Suprapubic skin (tissue), 4 donors: Measurements from ENCODE around the gene MLXIP. TPM values are rescaled to one million over a fixed set of nuclear protein-coding genes. Genes with fewer than 3 reads are reported as not detected.

Experiments
- DNase-seq, 2 donors: peaks; one replicate each; pipeline ENCODE4 v3.0.0-alpha.2; 2019; ENCODE audit warnings: low spot score in 2 of 2
- H3K27ac ChIP-seq: fragments of 200-600 bp; sonication (generic); one replicate; pipeline ENCODE4 v1.5.1; 2019
- H3K27me3 ChIP-seq: fragments of 200-600 bp; sonication (generic); one replicate; pipeline ENCODE4 v1.5.1; 2019
- H3K36me3 ChIP-seq: fragments of 200-600 bp; sonication (generic); one replicate; pipeline ENCODE4 v1.5.1; 2019
- H3K4me1 ChIP-seq: fragments of 200-600 bp; sonication (generic); one replicate; pipeline ENCODE4 v1.5.1; 2019
- H3K4me3 ChIP-seq: fragments of 200-600 bp; sonication (generic); one replicate; pipeline ENCODE4 v1.5.1; 2019; ENCODE audit warnings: mild to moderate bottlenecking
- H3K9me3 ChIP-seq: fragments of 200-600 bp; sonication (generic); one replicate; pipeline ENCODE4 v1.5.1; 2019
- EP300 ChIP-seq: sonication (generic); formaldehyde crosslinking; IDR thresholded peaks from one replicate; pipeline ENCODE4 v1.6.1; 2017; ENCODE audit warnings: antibody characterized with exemption
- POLR2A ChIP-seq, 2 donors: fragments of 450-650 bp; IDR thresholded peaks; one replicate each; pipeline ENCODE4 v1.6.1; 2017; ENCODE audit warnings: antibody characterized with exemption in 2 of 2, mild to moderate bottlenecking in 2 of 2, moderate library complexity in 2 of 2
- POLR2AphosphoS5 ChIP-seq, 3 donors: sonication (generic); formaldehyde crosslinking; IDR thresholded peaks; one replicate each; pipeline ENCODE4 v1.6.1; 2017; ENCODE audit warnings: antibody characterized with exemption in 3 of 3
- WGBS: methylation state at CpG from one replicate; pipeline ENCODE4 v1.1.5; 2018; 5-methylcytosine and 5-hydroxymethylcytosine counted together
- total RNA-seq, 4 donors: library from RNA; depleted of rRNA; stranded (reverse); fragments of >200 nt; gene quantifications; one replicate each; pipeline ENCODE4 v1.1.0, GENCODE V29; 2016
- TF ChIP-seq, protein P1 (sequence below), 2 donors: fragments of 200-600 bp in 1 of 2; fragments of 450-650 bp in 1 of 2; sonication (generic) in 1 of 2; IDR thresholded peaks; one replicate each; pipeline ENCODE4 v1.5.1; 2016 to 2019; ENCODE audit warnings: antibody characterized with exemption in 2 of 2, mild to moderate bottlenecking in 1 of 2, moderate library complexity in 1 of 2

Gene MLXIP
- total RNA-seq, 4 donors from 2014 or later: 25.2 to 91.4 (median 35.4) TPM

- Histone ChIP-seq H3K27ac (no peak overlapping the region), H3K27me3 (no peaks in the 10 kb centered on the region), H3K9me3 (no peaks in the 10 kb centered on the region), H3K4me1 (peaks cover 19% of the 10 kb centered on the region), H3K4me3 (no peak overlapping the region), H3K36me3 (peaks cover 42% of the 10 kb centered on the region)
- 88% methylated on average over 5 of the region's 7 CpGs for WGBS
- TF ChIP-seq POLR2A (IDR thresholded peaks at IDR 0.05): no peak
- TF ChIP-seq POLR2AphosphoS5 (IDR thresholded peaks at IDR 0.05): no peak
- no peak for TF ChIP-seq EP300
- TF ChIP-seq, protein P1, sequence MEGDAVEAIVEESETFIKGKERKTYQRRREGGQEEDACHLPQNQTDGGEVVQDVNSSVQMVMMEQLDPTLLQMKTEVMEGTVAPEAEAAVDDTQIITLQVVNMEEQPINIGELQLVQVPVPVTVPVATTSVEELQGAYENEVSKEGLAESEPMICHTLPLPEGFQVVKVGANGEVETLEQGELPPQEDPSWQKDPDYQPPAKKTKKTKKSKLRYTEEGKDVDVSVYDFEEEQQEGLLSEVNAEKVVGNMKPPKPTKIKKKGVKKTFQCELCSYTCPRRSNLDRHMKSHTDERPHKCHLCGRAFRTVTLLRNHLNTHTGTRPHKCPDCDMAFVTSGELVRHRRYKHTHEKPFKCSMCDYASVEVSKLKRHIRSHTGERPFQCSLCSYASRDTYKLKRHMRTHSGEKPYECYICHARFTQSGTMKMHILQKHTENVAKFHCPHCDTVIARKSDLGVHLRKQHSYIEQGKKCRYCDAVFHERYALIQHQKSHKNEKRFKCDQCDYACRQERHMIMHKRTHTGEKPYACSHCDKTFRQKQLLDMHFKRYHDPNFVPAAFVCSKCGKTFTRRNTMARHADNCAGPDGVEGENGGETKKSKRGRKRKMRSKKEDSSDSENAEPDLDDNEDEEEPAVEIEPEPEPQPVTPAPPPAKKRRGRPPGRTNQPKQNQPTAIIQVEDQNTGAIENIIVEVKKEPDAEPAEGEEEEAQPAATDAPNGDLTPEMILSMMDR (IDR thresholded peaks at IDR 0.05): no peak
- no peak for DNase-seq
These were observed 47.7 kb downstream of the MLXIP start for GRCh38 chr12:122126342-122126635.

DNA sequence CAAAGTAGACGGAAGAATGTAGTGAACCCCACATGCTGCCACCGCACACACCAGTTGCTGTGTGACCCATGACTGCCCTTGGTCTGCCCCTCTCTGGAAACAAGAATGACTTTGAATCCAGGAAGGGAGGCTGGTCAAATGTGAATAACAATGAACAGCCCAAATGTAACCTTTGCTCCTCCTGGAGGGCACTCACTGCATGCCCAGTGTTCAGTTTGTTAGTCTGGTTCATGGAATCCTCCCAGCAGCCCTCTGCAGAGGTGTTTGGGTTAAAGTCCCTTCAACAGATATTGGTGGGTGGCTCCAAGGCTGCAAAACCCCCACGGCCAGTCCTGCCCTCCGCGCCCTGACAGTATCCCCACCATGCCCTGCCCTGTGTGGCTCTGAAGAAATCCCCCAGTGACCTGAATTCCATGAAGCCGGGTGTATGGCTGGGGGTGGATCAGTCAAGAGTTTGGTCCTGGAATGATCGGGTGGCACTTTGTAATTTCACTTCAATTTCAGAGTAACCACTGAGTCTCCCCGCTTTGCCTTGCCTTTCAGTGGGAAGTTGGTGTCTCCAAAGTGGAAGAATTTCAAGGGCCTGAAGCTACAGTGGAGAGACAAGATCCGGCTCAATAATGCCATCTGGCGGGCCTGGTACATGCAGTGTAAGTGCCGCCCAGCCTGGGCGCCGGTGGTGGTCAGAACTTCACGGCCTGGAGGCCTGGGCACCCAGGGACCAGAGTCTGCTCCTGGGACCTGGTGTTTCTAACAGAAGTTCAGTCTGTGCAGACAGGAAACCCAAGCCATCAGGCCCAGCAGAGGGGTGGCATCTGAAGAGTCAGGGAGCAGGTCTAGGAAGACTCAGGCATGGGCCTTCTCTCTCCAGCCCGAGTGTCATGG is 48.4 kb downstream of the MLXIP start:
- Histone ChIP-seq H3K36me3 (peaks cover 48% of the 10 kb centered on the region), H3K27ac (no peak overlapping the region), H3K9me3 (no peaks in the 10 kb centered on the region), H3K4me3 (no peak overlapping the region), H3K27me3 (no peaks in the 10 kb centered on the region), H3K4me1 (peaks cover 13% of the 10 kb centered on the region)
- 92% methylated on average over 14 of the region's 15 CpGs for WGBS
- DNase-seq: no peak
- TF ChIP-seq EP300: no peak
- no peak for TF ChIP-seq POLR2A (IDR thresholded peaks at IDR 0.05)
- TF ChIP-seq, protein P1 (IDR thresholded peaks at IDR 0.05): no peak
- TF ChIP-seq POLR2AphosphoS5 (IDR thresholded peaks at IDR 0.05): no peak

DNA sequence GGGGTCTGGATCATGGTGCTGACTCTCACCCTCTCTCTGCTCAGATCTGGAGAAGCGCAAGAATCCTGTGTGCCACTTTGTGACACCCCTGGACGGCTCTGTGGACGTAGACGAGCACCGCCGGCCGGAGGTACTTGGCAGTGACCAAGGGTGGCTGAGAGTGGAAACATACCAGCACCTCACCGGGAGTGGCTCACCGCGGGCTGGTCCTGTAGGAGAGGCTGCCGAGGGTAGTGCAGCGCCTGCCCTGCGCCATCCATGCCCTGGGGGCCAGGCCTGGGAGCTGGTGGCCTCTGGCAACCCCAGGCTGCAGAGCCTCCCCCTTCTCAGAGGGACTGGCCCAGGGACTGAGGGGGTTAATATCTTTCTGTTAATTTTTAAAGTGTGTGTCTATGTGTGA is 49.3 kb downstream of the MLXIP start:
- H3K4me1 ChIP-seq: peaks cover 9% of the 10 kb centered on the region
- TF ChIP-seq POLR2AphosphoS5 (IDR thresholded peaks at IDR 0.05) (no peak), EP300 (no peak), POLR2A (IDR thresholded peaks at IDR 0.05) (no peak)
- TF ChIP-seq, protein P1 (IDR thresholded peaks at IDR 0.05): no peak
- no peak overlapping the region for H3K4me3 ChIP-seq
- H3K9me3 ChIP-seq: no peaks in the 10 kb centered on the region
- no peak for DNase-seq
- no peaks in the 10 kb centered on the region for H3K27me3 ChIP-seq
- 75% methylated on average over 6 of the region's 13 CpGs for WGBS
- H3K36me3 ChIP-seq: peaks cover 57% of the 10 kb centered on the region
- H3K27ac ChIP-seq: no peak overlapping the region

DNA sequence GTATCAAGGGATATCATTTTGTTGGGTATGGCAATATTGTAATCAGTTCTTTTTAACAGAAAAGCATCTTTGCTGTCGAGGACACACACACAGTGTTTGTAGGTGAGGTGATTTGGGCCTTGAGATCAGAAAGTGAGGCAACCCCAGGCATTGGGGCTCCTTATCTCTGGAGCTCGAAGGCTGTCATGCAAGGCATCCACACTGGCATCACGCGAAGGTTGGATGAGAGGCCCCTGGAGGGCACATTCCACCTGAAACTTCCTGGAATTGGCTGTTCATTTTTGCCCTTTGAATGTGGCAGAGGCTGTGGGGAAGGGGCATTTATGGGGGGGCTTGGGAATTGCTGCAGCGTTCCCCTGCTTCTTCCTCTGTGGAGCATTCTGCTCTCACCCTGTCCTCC is 49.9 kb downstream of the MLXIP start:
- H3K27me3 ChIP-seq: no peaks in the 10 kb centered on the region
- WGBS: 83% methylated on average over 4 of the region's 5 CpGs
- H3K4me3 ChIP-seq: no peak overlapping the region
- no peaks in the 10 kb centered on the region for H3K9me3 ChIP-seq
- no peak for DNase-seq
- H3K36me3 ChIP-seq: peaks cover 63% of the 10 kb centered on the region
- no peak for TF ChIP-seq POLR2AphosphoS5 (IDR thresholded peaks at IDR 0.05)
- TF ChIP-seq, protein P1 (IDR thresholded peaks at IDR 0.05): no peak
- TF ChIP-seq POLR2A (IDR thresholded peaks at IDR 0.05): no peak
- TF ChIP-seq EP300: no peak
- H3K27ac ChIP-seq: no peak overlapping the region
- H3K4me1 ChIP-seq: peaks cover 2% of the 10 kb centered on the region

- WGBS: 93% methylated on average over 13 of the region's 13 CpGs
- H3K4me1 ChIP-seq: no peaks in the 10 kb centered on the region
- no peak for DNase-seq
- no peak overlapping the region for H3K4me3 ChIP-seq
- no peak for TF ChIP-seq EP300
- no peaks in the 10 kb centered on the region for H3K9me3 ChIP-seq
- H3K27me3 ChIP-seq: no peaks in the 10 kb centered on the region
- H3K36me3 ChIP-seq: peaks cover 70% of the 10 kb centered on the region
- H3K27ac ChIP-seq: no peak overlapping the region
These were observed 50.6 kb downstream of the MLXIP start for GRCh38 chr12:122129131-122129530.
